ENCODE measurements around the gene ACTG1. TPM values are rescaled to one million over a fixed set of nuclear protein-coding genes. Genes with fewer than 3 reads are reported as not detected.

ACTG1 gene
- total and polyA plus RNA-seq, 9 of the 15 experiments (the other 6 are each of a cell fraction or from before 2014, with no cell fraction given) = 224 to 1,775 (median 568) TPM

DNA sequence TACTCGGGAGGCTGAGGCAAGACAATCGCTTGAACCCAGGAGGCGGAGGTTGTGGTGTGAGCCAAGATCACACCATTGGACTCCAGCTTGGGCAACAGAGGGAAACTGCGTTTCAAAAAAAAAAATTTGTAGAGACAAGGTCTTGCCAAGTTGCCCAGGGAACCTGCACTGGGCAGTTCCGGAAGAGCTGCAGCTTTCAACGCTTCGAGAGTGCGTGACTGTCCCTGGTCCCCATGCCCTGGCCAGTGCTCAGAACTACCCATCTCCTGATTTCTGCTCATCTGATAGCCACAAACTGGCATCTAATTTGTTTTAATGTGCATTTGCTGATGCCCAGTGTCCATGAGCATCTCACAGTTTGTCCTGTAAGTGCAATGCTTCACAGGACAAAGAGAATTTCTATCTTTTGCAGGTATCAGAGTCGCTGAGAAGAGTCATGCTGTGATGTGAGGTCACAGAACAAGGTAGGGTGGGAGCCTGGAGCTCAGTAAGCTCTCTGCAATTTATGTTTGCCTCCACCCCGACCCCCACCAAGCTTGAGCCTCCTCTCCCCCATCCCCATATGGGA is 3.9 kb downstream of the ACTG1 start:
- peak overlapping the region; percentile 8; the same call in 1 of the 3 replicates for H3K27ac ChIP-seq (ENCODE audit: extremely low read depth, low read depth, low read length)
- peaks cover 37% of the 10 kb centered on the region for H3K36me3 ChIP-seq (ENCODE audit: control insufficient read depth, insufficient read depth, low read length)
- CTCF ChIA-PET (ENCODE audit: low intra/inter-chr PET ratio) = no interaction called here
- peak overlapping the region; percentile 86; the same call in 1 of the 2 replicates for H3K4me3 ChIP-seq
- BruUV-seq (replicated peaks) = no TSS peak
- H3K9me1 ChIP-seq (ENCODE audit: control insufficient read depth, insufficient read depth, low read length) = peaks cover 9% of the 10 kb centered on the region
- H3K9ac ChIP-seq (ENCODE audit: insufficient read depth in 1 of 2, low read depth in 2 of 2, low read length in 2 of 2) = no peak overlapping the region
- in situ Hi-C loops (cut with MboI) (no loop called here), intact Hi-C loops (cut with micrococcal nuclease) (no loop called here)
- H3K9me3 ChIP-seq (replicated peaks; ENCODE audit: control insufficient read depth, insufficient read depth, low read depth, low read length) = 0 out of 2 replicates have a peak, but pooled peaks cover 1% of the 10 kb centered on the region
- FAIRE-seq (peak; percentile 46), ATAC-seq (peak; percentile 35), DNase-seq (ENCODE audit: extremely low read depth in 1 of 4, low spot score in 3 of 4) (no peak)
- peaks cover 33 to 35% of the 10 kb centered on the region in 2 experiments; a peak in 4 of 5 replicates for H3K4me1 ChIP-seq (replicated peaks in 1 of 2; ENCODE audit: control insufficient read depth in 2 of 2, insufficient read depth in 2 of 2, low read length in 2 of 2)
- 70% methylated on average over 10 of the region's 10 CpGs for WGBS (ENCODE audit: insufficient coverage, low coverage, missing lambda C conversion rate)
- H2AFZ ChIP-seq (ENCODE audit: low read depth, low read length) = no peak overlapping the region
- peak overlapping the region; percentile 94 for H3K4me2 ChIP-seq (ENCODE audit: insufficient read depth, low read length)
- H4K20me1 ChIP-seq (replicated peaks; ENCODE audit: control insufficient read depth, insufficient read depth, low read length) = peaks cover 38% of the 10 kb centered on the region
- peaks cover 37% of the 10 kb centered on the region for H3K79me2 ChIP-seq (ENCODE audit: control insufficient read depth, insufficient read depth, low read length)
- POLR2A ChIA-PET = interaction anchor here (0.6 to 6.4 kb wide), 25 partner anchors 9 to 418 kb away, joined by 3 to 132 read pairs (median 4); partner anchors contain the start of genes BAHCC1, CEP131, FAAP100 and SLC38A10
- peaks cover 0 to 5% of the 10 kb centered on the region in 2 experiments; a peak in 1 of 5 replicates for H3K27me3 ChIP-seq (ENCODE audit: control insufficient read depth in 2 of 2, insufficient read depth in 2 of 2, low read length in 2 of 2)
- TF ChIP-seq ZNF644 (tag; IDR thresholded peaks at IDR 0.05; ENCODE audit: low read depth) (no peak), ZNF274 (IDR thresholded peaks at IDR 0.05; ENCODE audit: borderline replicate concordance, low read depth, low read length) (no peak), C11orf30 (IDR thresholded peaks at IDR 0.05; ENCODE audit: low read depth) (no peak), HOXB6 (CRISPR knock-in tag; IDR thresholded peaks at IDR 0.05; ENCODE audit: borderline replicate concordance) (no peak), CHD4 (IDR thresholded peaks at IDR 0.05; ENCODE audit: insufficient read depth, insufficient replicate concordance, low read depth, low read length, poor library complexity, severe bottlenecking) (no peak), HNRNPL (IDR thresholded peaks at IDR 0.05; ENCODE audit: low read depth, low read length) (no peak), KLF13 (tag; IDR thresholded peaks at IDR 0.05; ENCODE audit: borderline replicate concordance, low read depth) (no peak), EWSR1 (IDR thresholded peaks at IDR 0.05; ENCODE audit: borderline replicate concordance, low read depth, partially characterized antibody) (no peak)
- TF ChIP-seq, protein P1, sequence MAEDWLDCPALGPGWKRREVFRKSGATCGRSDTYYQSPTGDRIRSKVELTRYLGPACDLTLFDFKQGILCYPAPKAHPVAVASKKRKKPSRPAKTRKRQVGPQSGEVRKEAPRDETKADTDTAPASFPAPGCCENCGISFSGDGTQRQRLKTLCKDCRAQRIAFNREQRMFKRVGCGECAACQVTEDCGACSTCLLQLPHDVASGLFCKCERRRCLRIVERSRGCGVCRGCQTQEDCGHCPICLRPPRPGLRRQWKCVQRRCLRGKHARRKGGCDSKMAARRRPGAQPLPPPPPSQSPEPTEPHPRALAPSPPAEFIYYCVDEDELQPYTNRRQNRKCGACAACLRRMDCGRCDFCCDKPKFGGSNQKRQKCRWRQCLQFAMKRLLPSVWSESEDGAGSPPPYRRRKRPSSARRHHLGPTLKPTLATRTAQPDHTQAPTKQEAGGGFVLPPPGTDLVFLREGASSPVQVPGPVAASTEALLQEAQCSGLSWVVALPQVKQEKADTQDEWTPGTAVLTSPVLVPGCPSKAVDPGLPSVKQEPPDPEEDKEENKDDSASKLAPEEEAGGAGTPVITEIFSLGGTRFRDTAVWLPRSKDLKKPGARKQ (CRISPR knock-in tag; IDR thresholded peaks at IDR 0.05) = no peak
- TF ChIP-seq, protein P2, sequence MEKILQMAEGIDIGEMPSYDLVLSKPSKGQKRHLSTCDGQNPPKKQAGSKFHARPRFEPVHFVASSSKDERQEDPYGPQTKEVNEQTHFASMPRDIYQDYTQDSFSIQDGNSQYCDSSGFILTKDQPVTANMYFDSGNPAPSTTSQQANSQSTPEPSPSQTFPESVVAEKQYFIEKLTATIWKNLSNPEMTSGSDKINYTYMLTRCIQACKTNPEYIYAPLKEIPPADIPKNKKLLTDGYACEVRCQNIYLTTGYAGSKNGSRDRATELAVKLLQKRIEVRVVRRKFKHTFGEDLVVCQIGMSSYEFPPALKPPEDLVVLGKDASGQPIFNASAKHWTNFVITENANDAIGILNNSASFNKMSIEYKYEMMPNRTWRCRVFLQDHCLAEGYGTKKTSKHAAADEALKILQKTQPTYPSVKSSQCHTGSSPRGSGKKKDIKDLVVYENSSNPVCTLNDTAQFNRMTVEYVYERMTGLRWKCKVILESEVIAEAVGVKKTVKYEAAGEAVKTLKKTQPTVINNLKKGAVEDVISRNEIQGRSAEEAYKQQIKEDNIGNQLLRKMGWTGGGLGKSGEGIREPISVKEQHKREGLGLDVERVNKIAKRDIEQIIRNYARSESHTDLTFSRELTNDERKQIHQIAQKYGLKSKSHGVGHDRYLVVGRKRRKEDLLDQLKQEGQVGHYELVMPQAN (IDR thresholded peaks at IDR 0.05; ENCODE audit: borderline replicate concordance) = no peak
- TF ChIP-seq, protein P3, sequence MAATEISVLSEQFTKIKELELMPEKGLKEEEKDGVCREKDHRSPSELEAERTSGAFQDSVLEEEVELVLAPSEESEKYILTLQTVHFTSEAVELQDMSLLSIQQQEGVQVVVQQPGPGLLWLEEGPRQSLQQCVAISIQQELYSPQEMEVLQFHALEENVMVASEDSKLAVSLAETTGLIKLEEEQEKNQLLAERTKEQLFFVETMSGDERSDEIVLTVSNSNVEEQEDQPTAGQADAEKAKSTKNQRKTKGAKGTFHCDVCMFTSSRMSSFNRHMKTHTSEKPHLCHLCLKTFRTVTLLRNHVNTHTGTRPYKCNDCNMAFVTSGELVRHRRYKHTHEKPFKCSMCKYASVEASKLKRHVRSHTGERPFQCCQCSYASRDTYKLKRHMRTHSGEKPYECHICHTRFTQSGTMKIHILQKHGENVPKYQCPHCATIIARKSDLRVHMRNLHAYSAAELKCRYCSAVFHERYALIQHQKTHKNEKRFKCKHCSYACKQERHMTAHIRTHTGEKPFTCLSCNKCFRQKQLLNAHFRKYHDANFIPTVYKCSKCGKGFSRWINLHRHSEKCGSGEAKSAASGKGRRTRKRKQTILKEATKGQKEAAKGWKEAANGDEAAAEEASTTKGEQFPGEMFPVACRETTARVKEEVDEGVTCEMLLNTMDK (IDR thresholded peaks at IDR 0.05; ENCODE audit: borderline replicate concordance, insufficient read depth, low read depth, low read length, poor library complexity, severe bottlenecking) = no peak
- TF ChIP-seq, protein P4, sequence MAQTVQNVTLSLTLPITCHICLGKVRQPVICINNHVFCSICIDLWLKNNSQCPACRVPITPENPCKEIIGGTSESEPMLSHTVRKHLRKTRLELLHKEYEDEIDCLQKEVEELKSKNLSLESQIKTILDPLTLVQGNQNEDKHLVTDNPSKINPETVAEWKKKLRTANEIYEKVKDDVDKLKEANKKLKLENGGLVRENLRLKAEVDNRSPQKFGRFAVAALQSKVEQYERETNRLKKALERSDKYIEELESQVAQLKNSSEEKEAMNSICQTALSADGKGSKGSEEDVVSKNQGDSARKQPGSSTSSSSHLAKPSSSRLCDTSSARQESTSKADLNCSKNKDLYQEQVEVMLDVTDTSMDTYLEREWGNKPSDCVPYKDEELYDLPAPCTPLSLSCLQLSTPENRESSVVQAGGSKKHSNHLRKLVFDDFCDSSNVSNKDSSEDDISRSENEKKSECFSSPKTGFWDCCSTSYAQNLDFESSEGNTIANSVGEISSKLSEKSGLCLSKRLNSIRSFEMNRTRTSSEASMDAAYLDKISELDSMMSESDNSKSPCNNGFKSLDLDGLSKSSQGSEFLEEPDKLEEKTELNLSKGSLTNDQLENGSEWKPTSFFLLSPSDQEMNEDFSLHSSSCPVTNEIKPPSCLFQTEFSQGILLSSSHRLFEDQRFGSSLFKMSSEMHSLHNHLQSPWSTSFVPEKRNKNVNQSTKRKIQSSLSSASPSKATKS (CRISPR knock-in tag; IDR thresholded peaks at IDR 0.05) = no peak

Measured in K562 (cell line).